Limb (tissue), 2 donors: ENCODE results near the gene DCLK2.

ENCODE experiments used
- DNase-seq, 2 donors: peaks; one replicate each; pipeline ENCODE4 v3.0.0-alpha.2; 2016; ENCODE audit errors: extremely low spot score in 2 of 2

DCLK2 gene

GRCh38 chr4:150261571-150261970 lies 183.3 kb downstream of the DCLK2 start:
- no peak for DNase-seq

- no peak for DNase-seq
Measured at GRCh38 chr4:150262611-150263010, 184.4 kb downstream of the DCLK2 start.

GRCh38 chr4:150264595-150265161 lies 186.4 kb downstream of the DCLK2 start:
- no peak for DNase-seq

- DNase-seq: no peak
Measured at GRCh38 chr4:150265806-150266205, 187.6 kb downstream of the DCLK2 start.

- no peak for DNase-seq
Measured at GRCh38 chr4:150268444-150268843, 190.2 kb downstream of the DCLK2 start.

- no peak for DNase-seq
Measured at GRCh38 chr4:150278206-150278605, 200.0 kb downstream of the DCLK2 start.

GRCh38 chr4:150280081-150280895 lies 202.0 kb downstream of the DCLK2 start:
- no peak for DNase-seq

- no peak for DNase-seq
Measured at GRCh38 chr4:150280975-150281374, 202.7 kb downstream of the DCLK2 start.

GRCh38 chr4:150283689-150284088 lies 205.4 kb downstream of the DCLK2 start:
- DNase-seq: no peak

GRCh38 chr4:150286656-150287055 lies 208.4 kb downstream of the DCLK2 start:
- DNase-seq: no peak

- no peak for DNase-seq
Measured at GRCh38 chr4:150289198-150289597, 211.0 kb downstream of the DCLK2 start.

- peak in 1 of 2 donors; percentile 44 for DNase-seq
Measured at GRCh38 chr4:150289881-150290280, 211.6 kb downstream of the DCLK2 start.

GRCh38 chr4:150297861-150298474 lies 219.7 kb downstream of the DCLK2 start:
- DNase-seq: peak; percentile 56 to 71

- no peak for DNase-seq
Measured at GRCh38 chr4:150299816-150300215, 221.6 kb downstream of the DCLK2 start.

GRCh38 chr4:150302553-150302952 lies 224.3 kb downstream of the DCLK2 start:
- DNase-seq: no peak

- no peak for DNase-seq
Measured at GRCh38 chr4:150305995-150306394, 227.8 kb downstream of the DCLK2 start.

- no peak for DNase-seq
Measured at GRCh38 chr4:150306719-150307118, 228.5 kb downstream of the DCLK2 start.
